Measurements from ENCODE around the gene MYOT.

The MYOT gene

GRCh38 chr5:137902408-137903133 is 34.9 kb downstream of the MYOT start:
- no peak for DNase-seq

DNA sequence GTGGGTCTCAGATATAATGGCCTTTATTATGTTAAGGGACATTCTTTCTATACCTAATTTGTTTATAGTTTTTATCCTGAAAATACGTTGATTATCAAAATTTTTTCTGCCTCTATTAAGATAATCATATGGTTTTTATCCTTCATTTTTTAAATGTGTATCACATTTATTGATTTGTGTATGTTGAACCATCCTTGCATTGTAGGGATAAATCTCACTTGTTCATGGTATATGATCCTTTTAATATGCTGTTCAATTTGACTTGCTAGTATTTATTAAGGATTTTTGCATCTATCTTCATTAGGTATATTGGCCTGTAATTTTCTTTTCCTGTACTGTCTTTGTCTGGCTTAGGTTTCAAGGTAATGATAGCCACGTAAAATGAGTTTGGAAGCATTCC is 47.1 kb downstream of the MYOT start:
- no peak for DNase-seq

DNA sequence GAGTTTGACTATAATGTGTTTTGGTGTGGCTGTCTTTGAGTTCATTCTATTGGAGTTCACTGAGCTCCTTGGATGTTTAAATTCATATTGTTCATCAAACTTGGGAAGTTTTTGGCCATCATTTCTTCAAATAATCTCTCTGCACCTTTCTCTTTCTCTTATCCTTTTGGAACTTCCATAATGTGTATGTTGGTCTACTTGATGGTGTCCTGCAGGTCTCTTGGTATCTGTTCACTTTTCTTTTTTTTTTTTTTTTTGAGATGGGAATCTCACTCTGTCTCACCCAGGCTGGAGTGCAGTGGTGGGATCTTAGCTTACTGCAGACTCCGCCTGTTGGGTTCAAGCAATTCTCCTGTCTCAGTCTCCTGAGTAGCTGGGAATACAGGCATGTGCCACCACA is 49.3 kb downstream of the MYOT start:
- DNase-seq: no peak

GRCh38 chr5:137921931-137922330 is 54.3 kb downstream of the MYOT start:
- DNase-seq: no peak

GRCh38 chr5:137923856-137924255 is 56.2 kb downstream of the MYOT start:
- no peak for DNase-seq

DNA sequence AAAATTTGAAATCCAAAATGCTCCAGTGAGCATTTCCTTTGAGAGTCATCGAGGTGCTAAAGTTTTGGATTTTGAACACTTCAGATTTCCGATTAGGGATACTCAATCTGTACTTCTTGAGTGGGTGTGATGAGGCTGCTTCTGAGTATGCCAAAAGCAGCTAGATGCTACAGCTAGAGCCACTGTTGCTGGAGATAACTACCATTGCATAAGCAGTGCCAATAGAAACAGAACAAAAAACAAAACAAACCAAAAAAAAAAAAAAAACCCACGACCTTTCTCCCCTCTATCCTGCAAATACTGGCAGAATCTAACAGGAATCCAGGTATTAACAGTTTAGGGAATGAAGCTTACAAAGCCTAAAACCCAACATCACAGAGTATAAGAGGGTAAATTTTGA is 65.1 kb downstream of the MYOT start:
- no peak for DNase-seq

GRCh38 chr5:137933491-137933911 is 65.8 kb downstream of the MYOT start:
- no peak for DNase-seq

DNA sequence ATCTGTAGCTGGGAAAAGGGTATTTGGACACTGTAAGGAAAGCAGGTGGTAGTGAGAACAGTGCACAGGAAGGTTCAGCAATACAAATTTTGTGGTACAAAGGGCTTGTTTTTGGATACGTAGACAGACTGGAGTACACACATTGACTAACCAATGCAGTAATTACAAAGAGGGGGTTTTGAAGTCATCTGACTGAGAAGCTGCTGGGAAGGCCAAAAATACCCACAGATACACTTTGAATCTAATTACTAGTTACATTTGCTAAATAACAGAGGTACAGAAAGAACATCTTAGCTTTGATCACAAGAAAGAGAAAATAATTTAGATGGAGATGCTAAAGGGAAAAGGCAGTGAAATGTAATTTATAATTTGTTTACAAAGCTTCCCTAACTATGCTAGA is 67.5 kb downstream of the MYOT start:
- no peak for DNase-seq

GRCh38 chr5:137935694-137936093 is 68.0 kb downstream of the MYOT start:
- DNase-seq: no peak
